K562 (cell line): ENCODE data around the gene NXT1. TPM values are rescaled to one million over a fixed set of nuclear protein-coding genes. Genes with fewer than 3 reads are reported as not detected.

Source experiments
- ATAC-seq: fragments of 200-7000 bp; cut with Tn5 transposase; 3 replicates; pipeline ENCODE4 v1.9.1; 2020; ENCODE audit warnings: moderate library complexity
- BruUV-seq: library from RNA; stranded (reverse); fragments of 400-500 nt; replicated peaks from 2 replicates; lab custom pipeline; 2021; lab: Mats Ljungman, UMichigan
- CTCF ChIA-PET: fragments of 300-600 bp; formaldehyde crosslinking; extraction: SDS; loops from one replicate; lab custom pipeline; 2021; ENCODE audit warnings: low intra/inter-chr PET ratio; lab: Yijun Ruan, JAX
- POLR2A ChIA-PET: fragments of 300-600, 350-650 bp; sonication (Branson Sonifier 250); formaldehyde crosslinking; extraction: SDS; loops from one replicate; lab custom pipeline; 2021; ENCODE audit warnings: antibody characterized with exemption, inconsistent platforms; lab: Yijun Ruan, JAX
- DNase-seq, 4 experiments: peaks; one replicate each; pipeline versions ENCODE4 v3.0.0 to v3.0.0-alpha.2; 2011 to 2018; ENCODE audit warnings: low spot score in 3 of 4, mixed read lengths in 3 of 4; ENCODE audit errors: extremely low read depth in 1 of 4
- FAIRE-seq: peaks from 2 replicates; lab custom pipeline; 2011; peaks lifted over from hg19 to GRCh38; lab: Jason Lieb, UNC
- H2AFZ ChIP-seq: 2 replicates; pipeline ENCODE4 v1.6.0; 2011; ENCODE audit warnings: low read depth, low read length, control low read depth, inconsistent platforms
- H3K27ac ChIP-seq: fragments of 200-600 bp; 3 replicates; pipeline ENCODE4 v1.8.0; 2011; ENCODE audit warnings: low read depth, mild to moderate bottlenecking, control low read depth, inconsistent platforms, low read length, moderate library complexity, mixed read lengths; ENCODE audit errors: extremely low read depth
- H3K27me3 ChIP-seq, 2 experiments: fragments of 300-600 bp in 1 of 2; 2 replicates in 1 of 2; 3 replicates in 1 of 2; pipeline versions ENCODE4 v1.6.0 to v1.8.0; 2011; ENCODE audit warnings: inconsistent platforms in 2 of 2, low read length in 2 of 2, mild to moderate bottlenecking in 1 of 2, mixed read lengths in 1 of 2, moderate library complexity in 1 of 2; ENCODE audit not compliant: control insufficient read depth in 2 of 2, insufficient read depth in 2 of 2
- H3K36me3 ChIP-seq: fragments of 300-600 bp; 3 replicates; pipeline ENCODE4 v1.8.0; 2011; ENCODE audit warnings: mild to moderate bottlenecking, low read length, inconsistent platforms; ENCODE audit not compliant: control insufficient read depth, insufficient read depth
- H3K4me1 ChIP-seq, 2 experiments: fragments of 200-600 bp in 1 of 2; replicated peaks in 1 of 2; 2 replicates in 1 of 2; 3 replicates in 1 of 2; pipeline versions ENCODE4 v1.5.1 to v1.8.0; 2011; ENCODE audit warnings: inconsistent platforms in 2 of 2, low read length in 2 of 2, mild to moderate bottlenecking in 1 of 2, mixed read lengths in 1 of 2, moderate library complexity in 1 of 2; ENCODE audit not compliant: control insufficient read depth in 2 of 2, insufficient read depth in 2 of 2
- H3K4me2 ChIP-seq: 2 replicates; pipeline ENCODE4 v1.6.1; 2011; ENCODE audit warnings: low read length, control low read depth, inconsistent platforms, mixed read lengths; ENCODE audit not compliant: insufficient read depth
- H3K4me3 ChIP-seq: fragments of 200-600 bp; sonication (generic), shearing (Covaris generic); 2 replicates; pipeline ENCODE4 v1.5.1; 2016; ENCODE audit warnings: control low read depth, inconsistent platforms
- H3K79me2 ChIP-seq: fragments of 200-600 bp; 3 replicates; pipeline ENCODE4 v1.8.0; 2011; ENCODE audit warnings: low read length, inconsistent platforms; ENCODE audit not compliant: control insufficient read depth, insufficient read depth
- H3K9ac ChIP-seq, 2 experiments: 2 replicates each; pipeline versions ENCODE4 v1.6.0 to v1.6.1; 2011; ENCODE audit warnings: low read depth in 2 of 2, low read length in 2 of 2, control low read depth in 1 of 2, inconsistent platforms in 1 of 2, mild to moderate bottlenecking in 1 of 2, mixed read lengths in 1 of 2; ENCODE audit not compliant: insufficient read depth in 1 of 2
- H3K9me1 ChIP-seq: one replicate; pipeline ENCODE4 v1.6.0; 2011; ENCODE audit warnings: inconsistent platforms, mild to moderate bottlenecking, low read length, moderate library complexity; ENCODE audit not compliant: control insufficient read depth, insufficient read depth
- H3K9me3 ChIP-seq: replicated peaks from 2 replicates; pipeline ENCODE4 v1.5.1; 2011; ENCODE audit warnings: low read depth, low read length, inconsistent platforms; ENCODE audit not compliant: control insufficient read depth, insufficient read depth
- H4K20me1 ChIP-seq: replicated peaks from 2 replicates; pipeline ENCODE4 v1.6.1; 2011; ENCODE audit warnings: low read length, inconsistent platforms, mixed read lengths; ENCODE audit not compliant: control insufficient read depth, insufficient read depth
- POLR2A ChIP-seq: fragments of 450-650 bp; conservative IDR thresholded peaks from 2 replicates; pipeline ENCODE4 v1.6.1; 2016
- POLR2G ChIP-seq: fragments of 200-400 bp; formaldehyde crosslinking; IDR thresholded peaks from 2 replicates; pipeline ENCODE4 v1.6.1; 2017; ENCODE audit warnings: low read depth, mild to moderate bottlenecking, antibody characterized with exemption, low read length, moderate library complexity
- RBFOX2 ChIP-seq: fragments of 200-400 bp; formaldehyde crosslinking; IDR thresholded peaks from 2 replicates; pipeline ENCODE4 v1.6.1; 2017; ENCODE audit warnings: low read depth, mild to moderate bottlenecking, low read length, moderate library complexity
- SRSF7 ChIP-seq: fragments of 200-400 bp; formaldehyde crosslinking; optimal IDR thresholded peaks from 2 replicates; pipeline ENCODE3; 2017; ENCODE audit warnings: mild to moderate bottlenecking, low read depth, low read length
- WGBS: fragments of 100-300 bp; shearing (Covaris generic); methylation state at CpG from one replicate; pipeline ENCODE4 v1.1.6; 2016; ENCODE audit warnings: low coverage, mixed read lengths; ENCODE audit not compliant: insufficient coverage; ENCODE audit errors: missing lambda C conversion rate; 5-methylcytosine and 5-hydroxymethylcytosine counted together
- in situ Hi-C: fragments of 300-500 bp; cut with MboI; formaldehyde crosslinking; loops from 4 replicates; pipeline ENCODE4 v1.15.0; 2018; ENCODE audit warnings: inconsistent platforms, mixed read lengths
- intact Hi-C: fragments of 100-400 bp; cut with micrococcal nuclease; formaldehyde crosslinking; loops from 2 replicates; pipeline ENCODE4 v1.14.2; 2022
- polyA plus RNA-seq, 8 experiments: library from polyadenylated mRNA; depleted of rRNA in 4 of 8; stranded (reverse) in 5 of 8; unstranded in 3 of 8; fragments of >200 nt; fragmentation: Nextera tagmentation in 2 of 8; fragmentation: Illumina TruSeq in 1 of 8; extraction: Ambion mirVana in 2 of 8; extraction: Trizol in 1 of 8; gene quantifications; 2 replicates each; pipeline versions ENCODE4 v1.2.1 to v1.2.3, GENCODE V29; 2011 to 2014; ENCODE audit warnings: inconsistent platforms in 1 of 8, missing spikeins in 1 of 8
- total RNA-seq, 7 experiments: library from RNA; depleted of rRNA in 6 of 7; stranded (reverse); fragments of >200 nt in 6 of 7; fragmentation: Illumina TruSeq in 2 of 7; extraction: Trizol in 2 of 7; gene quantifications; 2 replicates each; pipeline versions ENCODE4 v1.2.1 to v1.2.3, GENCODE V29; 2011 to 2021; ENCODE audit warnings: low replicate concordance in 1 of 7

Gene NXT1
- total and polyA plus RNA-seq, 9 of the 15 experiments (the other 6 are each of a cell fraction or from before 2014, with no cell fraction given): 7.7 to 50.9 (median 35.6) TPM

DNA sequence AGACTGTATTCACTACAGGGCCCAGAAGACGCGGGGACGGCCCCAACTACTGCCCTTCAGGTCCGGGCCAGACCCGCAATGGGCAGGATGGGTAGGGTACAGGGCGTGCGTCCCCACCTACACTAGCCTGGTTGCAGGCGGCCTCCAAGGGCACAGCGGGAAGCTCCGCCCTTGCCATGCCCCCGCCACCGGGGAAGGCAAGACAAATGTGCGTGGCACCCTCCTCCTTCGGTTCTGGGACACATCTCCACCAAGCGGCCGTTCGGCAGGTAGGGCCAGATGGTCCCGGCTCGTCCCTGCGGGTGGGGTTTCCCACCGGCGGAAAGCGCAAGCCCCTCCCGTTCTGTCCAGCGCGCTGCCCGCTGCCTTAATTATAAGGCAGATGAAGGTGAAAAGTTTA, 5.6 kb downstream of the NXT1 start:
- intact Hi-C loops (loop anchor here (5.0 kb wide), 1 partner anchor 66 kb away; the partner anchor contains the start of gene NAPB), in situ Hi-C loops (no loop called here)
- BruUV-seq: no TSS peak
- peaks cover 40% of the 10 kb centered on the region; the same call in 2 of the 3 replicates for H3K36me3 ChIP-seq
- H3K4me1 ChIP-seq: peaks cover 14 to 27% of the 10 kb centered on the region in 2 experiments
- H3K9me3 ChIP-seq: no peaks in the 10 kb centered on the region
- no peaks in the 10 kb centered on the region for H3K27me3 ChIP-seq
- H3K27ac ChIP-seq: no peak overlapping the region
- ChIA-PET CTCF (no interaction called here), POLR2A (interaction anchor here (0.6 to 1.0 kb wide), 2 partner anchors 35 to 309 kb away, joined by 3 read pairs; no protein-coding TSS in a partner anchor)
- peaks cover 15% of the 10 kb centered on the region for H4K20me1 ChIP-seq
- FAIRE-seq: no peak
- 0 out of 2 replicates have a peak, but pooled peaks have one; percentile 36 for TF ChIP-seq POLR2A
- TF ChIP-seq SRSF7: no peak
- peak; percentile 55 for TF ChIP-seq RBFOX2
- peak; percentile 59 for TF ChIP-seq POLR2G
- no peak overlapping the region for H2AFZ ChIP-seq
- H3K79me2 ChIP-seq: peaks cover 44% of the 10 kb centered on the region
- H3K9ac ChIP-seq: 0 out of 4 replicates have a peak overlapping the region, but pooled peaks of 1 of the 2 experiments have one; percentile 17
- 83% methylated on average over 11 of the region's 27 CpGs for WGBS
- no peaks in the 10 kb centered on the region for H3K9me1 ChIP-seq
- ATAC-seq: no peak
- no peak overlapping the region for H3K4me3 ChIP-seq
- H3K4me2 ChIP-seq: no peak overlapping the region
- no peak for DNase-seq
